ENCODE measurements around the gene GARRE1.
"Not testable (repeated sequence)": the region's sequence is repeated elsewhere in the genome, so short reads cannot be mapped to it uniquely, and the experiment has no call there.

Gene GARRE1

DNA sequence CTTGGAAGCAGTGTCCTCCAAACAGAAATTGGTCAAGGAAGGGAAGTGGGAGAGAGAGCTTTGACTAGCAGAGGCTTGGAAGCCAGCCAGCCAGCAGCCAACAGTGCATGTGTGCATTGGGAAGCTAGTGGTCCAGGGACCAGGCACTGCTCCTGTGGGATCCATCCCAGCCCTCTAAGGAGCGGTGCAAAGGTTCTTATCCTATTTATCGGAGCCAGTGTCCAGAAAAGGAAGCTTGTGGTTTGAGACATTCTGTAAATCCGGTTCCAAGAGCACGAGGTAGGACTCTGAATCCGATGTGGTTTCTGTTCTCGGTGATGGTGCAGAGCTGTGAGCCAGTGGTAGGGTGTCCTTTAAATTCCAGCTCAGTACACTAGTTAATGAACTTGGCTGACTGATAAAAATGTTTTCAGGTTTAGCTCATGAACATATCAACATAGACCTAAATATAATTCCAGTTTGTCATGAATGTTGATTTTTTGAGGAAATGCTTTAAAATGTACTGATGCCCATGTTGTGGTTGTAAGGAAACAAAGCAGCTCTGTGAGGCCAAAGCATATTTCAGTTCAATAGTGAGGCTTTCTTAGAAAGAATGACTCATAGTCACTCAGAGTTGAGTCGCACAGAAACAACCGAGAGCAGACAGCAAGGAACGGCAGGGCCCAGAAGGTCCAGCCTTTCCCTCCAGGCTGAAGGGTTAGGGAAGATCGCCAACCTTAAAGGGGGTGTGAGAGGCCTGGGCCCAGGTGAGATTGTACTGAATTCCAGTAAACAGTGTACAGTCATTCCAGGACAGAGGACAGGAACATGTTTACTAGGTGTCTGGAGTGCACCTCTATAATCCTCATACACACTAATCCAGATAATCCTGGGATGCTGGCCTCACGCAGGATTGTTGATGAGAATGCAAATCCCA, 21.5 kb upstream of the GARRE1 start:
- DNase-seq (ENCODE audit: low spot score), result peak; percentile 84

DNA sequence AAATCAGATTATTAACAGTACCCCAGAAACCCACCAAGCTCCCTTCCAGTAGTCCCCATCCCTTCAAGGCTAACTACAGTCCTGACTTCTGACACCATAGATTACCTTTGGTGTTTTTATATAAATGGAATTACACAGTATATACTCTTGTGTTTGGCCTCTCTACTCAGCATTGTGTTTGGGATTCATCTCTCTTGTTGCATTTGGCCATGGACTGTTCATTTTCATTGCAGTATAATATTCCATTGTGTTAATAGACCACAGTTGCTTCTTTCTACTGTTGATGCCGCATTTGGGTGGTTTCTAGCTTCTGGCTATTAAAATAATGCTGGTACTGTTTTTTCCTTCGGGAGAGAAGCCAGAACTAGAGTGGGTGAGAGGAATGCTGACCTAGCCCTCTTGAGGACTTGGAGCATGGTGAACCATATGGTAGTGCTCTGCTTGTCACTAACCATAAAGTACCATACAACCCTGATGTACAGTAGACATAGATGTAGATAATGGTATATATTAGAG, 18.9 kb upstream of the GARRE1 start:
- DNase-seq (ENCODE audit: low spot score), result no peak

DNA sequence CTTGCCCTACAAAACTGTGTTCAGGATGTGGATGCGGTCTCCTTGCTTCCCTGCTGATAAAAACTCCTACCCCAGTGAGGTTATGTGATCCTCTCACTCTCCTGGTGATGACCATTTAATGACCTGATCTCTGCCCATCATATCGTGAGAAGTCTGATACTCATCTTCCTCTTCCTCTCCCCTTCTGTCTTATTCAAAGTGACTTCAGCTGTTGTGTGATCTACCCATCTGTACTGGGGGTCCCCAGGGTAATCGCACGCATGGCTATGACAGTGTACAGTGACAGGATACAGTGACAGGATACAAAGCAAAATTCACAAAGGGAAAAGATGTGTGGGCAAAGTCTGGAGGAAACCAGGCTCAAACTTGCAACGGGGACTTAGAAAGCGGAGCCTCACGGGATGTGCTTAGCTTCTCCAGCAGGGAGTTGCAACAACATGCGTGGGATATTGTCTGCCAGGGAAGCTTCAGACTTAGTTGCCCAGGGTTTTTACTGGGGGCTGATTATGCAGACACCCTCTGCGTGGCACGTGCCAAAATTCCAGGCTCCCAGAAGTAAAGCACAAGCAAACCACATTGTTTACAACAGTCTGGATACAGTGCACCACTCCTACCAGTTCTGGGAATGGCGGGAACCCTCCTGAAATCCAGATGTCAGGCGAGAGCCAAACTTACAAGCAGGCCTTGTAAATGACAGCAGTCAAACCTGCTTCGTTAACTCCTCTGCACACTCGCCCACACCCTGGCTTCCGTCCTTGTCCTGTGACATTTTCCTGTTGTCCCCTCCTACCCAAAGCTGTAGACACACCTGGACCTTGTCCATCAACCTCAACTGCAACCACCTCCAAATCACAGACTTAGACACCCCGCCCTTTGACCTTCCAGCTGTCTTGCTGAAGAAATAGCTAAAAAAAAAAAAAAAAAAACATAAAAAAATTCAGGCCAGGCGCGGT, 18.0 kb upstream of the GARRE1 start:
- DNase-seq (ENCODE audit: low spot score), result no peak

DNA sequence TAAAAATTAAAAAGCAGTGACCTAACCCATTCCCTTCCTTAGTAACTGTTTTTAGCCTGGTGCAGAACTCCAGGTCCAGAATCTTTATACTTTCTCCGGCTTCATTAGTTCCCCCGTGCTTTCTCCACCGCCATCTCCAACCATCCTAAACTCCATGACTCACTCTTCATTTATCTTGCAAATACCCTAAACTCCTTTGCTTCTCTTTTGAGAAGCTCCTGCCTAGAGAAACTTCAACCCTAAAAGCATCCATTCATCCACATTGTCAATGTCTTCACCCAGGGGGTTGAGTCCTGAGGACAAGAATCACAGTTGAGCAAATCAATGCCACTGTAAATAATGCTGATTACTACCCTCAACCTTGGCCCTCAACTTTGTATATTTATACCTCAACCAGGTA, 17.1 kb upstream of the GARRE1 start:
- no peak for DNase-seq (ENCODE audit: low spot score)

DNA sequence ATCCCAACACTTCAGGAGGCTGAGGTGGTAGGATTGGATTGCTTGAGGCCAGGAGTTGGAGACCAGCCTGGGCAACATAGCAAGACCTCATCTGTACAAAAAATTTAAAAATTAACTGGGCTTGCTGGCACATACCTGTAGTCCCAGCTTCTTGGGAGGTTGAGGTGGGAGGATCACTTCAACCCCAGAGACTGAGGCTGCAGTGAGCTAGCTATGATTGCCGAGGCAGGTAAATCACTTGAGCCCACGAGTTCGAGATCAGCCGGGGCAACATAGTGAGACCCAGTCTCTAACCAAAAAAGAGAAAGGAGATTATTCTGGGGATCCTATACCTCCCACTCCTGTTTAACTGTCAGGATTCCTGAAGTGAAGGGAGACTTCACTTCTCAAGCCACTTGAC, 16.4 kb upstream of the GARRE1 start:
- DNase-seq (ENCODE audit: low spot score), result no peak

DNA sequence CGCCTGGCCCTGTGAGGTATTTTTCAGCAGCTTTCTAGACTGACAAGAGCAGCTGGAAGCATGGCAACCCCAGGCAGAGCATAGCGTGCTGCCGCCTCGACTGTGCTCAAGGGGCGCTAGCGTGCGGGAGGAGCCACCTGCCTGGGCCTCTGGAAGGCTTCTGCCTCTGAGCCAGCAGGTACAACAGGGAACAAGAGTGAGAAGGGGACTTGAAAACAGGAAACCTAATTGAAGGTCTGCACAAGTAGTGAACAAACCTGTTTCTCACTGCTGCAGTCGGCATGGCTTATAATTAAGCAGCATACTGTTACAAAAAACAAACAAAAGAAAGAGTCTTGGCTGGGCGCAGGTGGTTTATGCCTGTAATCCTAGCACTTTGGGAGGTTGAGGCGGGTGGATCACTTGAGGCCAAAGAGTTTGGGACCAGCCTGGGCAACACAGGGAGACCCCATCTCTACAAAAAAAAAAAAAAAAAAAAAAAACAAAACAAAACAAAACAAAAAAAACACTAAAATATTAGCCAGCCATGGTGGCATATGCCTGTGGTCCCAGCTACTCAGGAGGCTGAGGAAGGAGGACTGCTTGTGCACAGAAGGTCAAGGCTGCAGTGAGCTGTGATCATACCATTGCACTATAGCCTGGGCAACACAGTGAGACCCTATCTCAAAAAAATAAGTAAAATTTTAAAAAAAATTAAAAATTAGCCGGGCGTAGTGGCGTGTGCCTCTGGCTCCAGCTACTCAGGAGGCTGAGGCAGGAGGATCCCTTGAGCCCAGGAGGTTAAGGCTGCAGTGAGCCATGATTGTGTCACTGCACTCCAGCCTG, 12.6 kb upstream of the GARRE1 start:
- DNase-seq (ENCODE audit: low spot score), result no peak

DNA sequence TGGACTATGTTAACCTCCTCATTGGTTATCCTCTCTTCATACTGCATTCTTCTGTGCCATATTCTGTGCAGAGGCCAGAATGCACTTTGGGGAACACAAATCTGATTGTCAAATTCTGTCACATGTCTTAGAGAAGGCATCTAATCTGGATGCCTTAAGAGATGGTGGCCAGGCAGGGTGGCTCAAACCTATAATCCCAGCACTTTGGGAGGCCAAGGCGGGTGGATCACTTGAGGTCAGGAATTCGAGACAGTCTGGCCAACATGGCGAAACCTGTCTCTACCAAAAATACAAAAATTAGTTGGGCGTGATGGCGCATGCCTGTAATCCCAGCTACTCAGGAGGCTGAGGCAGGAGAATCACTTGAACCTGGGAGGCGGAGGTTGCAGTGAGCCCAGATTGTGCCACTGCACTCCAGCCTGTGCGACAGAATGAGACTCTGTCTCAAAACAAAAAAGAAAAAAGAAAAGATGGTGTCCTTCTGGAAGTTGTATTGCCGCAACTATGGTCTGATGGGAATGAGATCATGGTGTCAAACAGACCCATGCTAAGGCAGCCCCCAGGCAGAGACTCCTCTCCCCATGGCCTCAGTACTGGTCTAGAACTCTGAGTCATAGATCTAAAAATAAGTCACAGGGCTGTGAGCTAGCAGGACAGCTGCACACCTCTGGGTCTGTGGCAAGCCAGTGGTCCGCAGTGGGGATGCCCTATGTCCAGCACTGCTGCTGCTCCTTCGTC, 11.0 kb upstream of the GARRE1 start:
- not testable (repeated sequence) for DNase-seq (ENCODE audit: low spot score)

- DNase-seq (ENCODE audit: low spot score), result no peak
Measured at GRCh38 chr19:34243876-34244578, 10.3 kb upstream of the GARRE1 start.

DNA sequence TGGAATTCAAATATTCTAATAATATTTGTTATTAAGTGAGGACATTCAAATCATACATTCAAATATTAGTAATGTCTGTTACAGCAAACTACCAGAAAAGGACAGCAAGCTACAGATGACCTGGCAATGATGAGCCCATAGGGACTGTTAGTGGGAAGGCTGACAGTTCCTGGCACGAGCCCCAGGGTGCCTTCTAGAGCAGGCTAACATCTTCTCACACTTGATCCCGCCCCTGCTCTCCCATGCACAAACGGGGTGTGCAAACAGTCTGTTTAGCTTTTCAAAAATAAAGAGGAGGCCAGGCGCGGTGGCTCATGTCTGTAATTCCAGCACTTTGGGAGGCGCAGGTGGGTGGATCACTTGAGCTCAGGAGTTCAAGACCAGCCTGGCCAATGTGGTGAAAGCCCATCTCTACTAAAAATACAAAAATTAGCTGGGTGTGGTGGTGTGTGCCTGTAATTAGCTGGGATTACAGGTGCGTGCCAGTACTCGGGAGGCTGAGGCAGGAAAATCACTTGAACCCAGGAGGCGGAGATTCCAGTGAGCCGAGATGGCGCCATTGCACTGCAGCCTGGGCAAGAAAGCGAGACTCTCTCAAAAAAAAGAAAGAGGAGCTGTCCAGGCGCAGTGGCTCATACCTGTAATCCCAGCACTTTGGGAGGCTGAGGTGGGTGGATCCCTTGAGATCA, 9.6 kb upstream of the GARRE1 start:
- DNase-seq (ENCODE audit: low spot score), result no peak

DNA sequence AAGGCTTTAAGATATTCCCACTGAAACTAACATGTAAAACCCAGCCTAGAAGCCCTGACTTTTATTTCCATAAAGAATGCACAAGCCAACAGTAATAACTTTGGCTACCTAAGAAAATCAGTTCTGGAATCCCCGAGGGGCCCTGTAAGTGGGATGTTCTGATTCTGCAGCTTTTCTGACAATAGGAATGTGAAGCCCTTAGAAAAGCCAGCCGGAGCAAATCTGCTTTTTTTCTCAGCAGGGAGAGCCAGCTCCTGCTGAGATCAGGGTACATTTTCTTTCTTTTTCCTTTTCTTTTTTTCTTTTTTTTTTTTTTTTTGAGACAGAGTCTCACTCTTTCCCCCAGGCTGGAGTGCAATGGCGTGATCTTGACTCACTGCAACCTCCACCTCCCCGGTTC, 8.0 kb upstream of the GARRE1 start:
- DNase-seq (ENCODE audit: low spot score), result no peak

GRCh38 chr19:34248941-34249340, 5.4 kb upstream of the GARRE1 start:
- DNase-seq (ENCODE audit: low spot score), result no peak

GRCh38 chr19:34253167-34253566, 1.2 kb upstream of the GARRE1 start:
- DNase-seq (ENCODE audit: low spot score), result not testable (repeated sequence)

DNA sequence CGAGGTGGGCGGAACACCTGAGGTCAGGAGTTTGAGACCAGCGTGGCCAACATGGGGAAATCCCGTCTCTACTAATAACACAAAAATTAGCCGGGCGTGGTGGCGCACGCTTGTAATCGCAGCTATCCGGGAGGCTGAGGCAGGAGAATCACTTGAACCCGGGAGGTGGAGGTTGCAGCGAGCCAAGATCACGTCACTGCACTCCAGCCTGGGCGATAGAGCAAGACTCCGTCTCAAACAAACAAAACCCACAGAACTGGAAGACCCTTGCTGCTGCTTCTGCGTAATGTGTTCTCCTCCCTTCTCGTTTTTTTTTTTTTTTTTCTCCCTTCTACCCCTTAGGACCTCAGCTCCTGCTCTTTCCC, 691 bp upstream of the GARRE1 start:
- not testable (repeated sequence) for DNase-seq (ENCODE audit: low spot score)

DNA sequence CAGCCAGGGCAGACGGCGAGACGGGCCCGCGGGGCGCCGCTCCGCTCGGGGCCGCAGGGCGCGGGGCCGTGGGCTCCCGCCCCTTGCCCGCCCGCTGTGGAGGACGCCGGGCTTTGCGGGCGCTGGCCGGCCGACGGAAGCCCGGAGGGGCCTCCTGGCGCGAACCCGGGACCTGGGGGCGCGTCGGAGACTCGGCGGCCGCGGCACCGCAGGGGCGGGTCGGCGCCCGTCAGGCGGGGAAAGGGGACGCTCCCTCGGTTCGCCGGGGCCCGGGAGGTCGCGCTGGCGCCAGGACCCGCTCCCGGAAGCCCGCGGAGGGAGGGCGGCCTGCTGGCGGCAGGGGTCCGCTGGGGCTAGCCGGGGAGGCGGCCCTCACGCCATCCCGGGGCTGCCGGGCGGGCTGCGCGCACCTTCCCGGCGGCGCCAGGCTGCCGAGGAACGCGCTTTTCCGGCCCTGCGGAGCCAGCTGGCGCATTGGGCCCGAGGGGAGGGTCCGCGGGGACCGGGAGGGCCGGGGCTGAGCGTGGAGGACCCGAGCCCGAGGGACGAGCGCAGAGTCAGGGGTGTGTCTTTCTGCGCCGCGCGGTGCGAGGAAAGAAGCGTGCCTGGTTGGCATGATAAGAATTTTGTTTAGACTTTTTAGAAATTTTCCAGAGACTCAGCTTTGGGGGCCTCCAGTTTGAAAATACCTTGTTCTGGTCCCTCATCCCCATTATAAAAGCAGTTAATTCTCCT, 511 bp downstream of the GARRE1 start:
- DNase-seq (ENCODE audit: low spot score), result peak; percentile 21

DNA sequence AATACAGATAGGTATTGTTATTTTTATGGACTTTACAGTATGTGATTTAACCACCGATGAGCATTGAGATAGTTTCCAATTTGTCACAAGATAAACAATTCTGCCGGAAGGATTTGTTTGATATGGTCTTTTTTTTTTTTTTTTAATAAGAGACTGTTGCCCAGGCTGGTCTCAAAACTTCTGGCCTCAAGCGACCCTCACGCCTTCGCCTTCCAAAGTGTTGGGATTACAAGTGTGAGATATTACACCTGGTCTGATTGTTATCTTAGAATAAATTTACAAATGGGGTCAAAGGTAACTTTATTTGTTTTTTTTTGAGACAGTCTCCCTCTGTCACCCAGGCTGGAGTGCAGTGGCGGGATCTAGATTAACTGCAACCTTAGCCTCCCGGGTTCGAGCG, 1.2 kb downstream of the GARRE1 start:
- DNase-seq (ENCODE audit: low spot score), result no peak

DNA sequence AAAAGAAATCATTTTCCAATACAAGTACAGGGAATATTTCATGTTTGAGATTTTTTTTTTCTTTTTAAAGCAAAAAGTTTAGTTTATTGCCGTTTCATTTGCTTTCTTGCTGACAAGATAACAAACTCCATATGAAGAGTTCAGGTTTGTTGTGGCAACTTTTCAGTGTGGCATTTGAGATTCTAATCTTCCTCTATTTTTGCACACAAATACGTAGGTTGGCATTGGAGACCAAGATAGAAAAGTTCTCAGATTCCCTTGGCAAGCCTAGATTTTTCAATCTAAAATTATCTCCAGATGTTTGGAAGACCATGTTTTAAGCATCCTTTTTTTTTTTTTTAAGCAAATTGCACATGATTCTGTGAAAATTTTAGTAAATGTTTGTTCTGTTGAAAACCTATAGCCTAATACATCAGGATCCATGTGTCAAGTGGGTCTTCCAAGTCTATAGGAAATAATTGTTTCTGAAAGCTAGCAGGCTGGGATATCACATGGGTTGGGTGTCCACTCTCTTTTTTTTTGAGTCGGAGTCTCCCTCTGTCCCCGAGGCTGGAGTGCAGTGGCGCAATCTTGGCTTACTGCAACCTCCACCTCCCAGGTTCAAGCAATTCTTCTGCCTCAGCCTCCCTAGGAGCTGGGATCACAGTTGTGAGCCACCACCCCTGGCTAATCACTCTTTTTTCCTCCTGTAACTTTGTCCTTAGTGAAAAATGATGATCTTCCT, 2.6 kb downstream of the GARRE1 start:
- no peak for DNase-seq (ENCODE audit: low spot score)

- no peak for DNase-seq (ENCODE audit: low spot score)
Measured at GRCh38 chr19:34257559-34257924, 3.2 kb downstream of the GARRE1 start.

GRCh38 chr19:34259367-34260095, 5.2 kb downstream of the GARRE1 start:
- no peak for DNase-seq (ENCODE audit: low spot score)

Measured in globus pallidus (tissue), 1 donor.